ENCODE data around the gene PROX1. TPM values are rescaled to one million over a fixed set of nuclear protein-coding genes. Genes with fewer than 3 reads are reported as not detected.

PROX1 gene
- total and polyA plus RNA-seq, 4 donors, result 4.3 to 14.8 (median 10.7) TPM

- Histone ChIP-seq H3K9me3 (ENCODE audit: control insufficient read depth, insufficient read depth, low read length) (no peaks in the 10 kb centered on the region), H3K27me3 (ENCODE audit: control insufficient read depth, insufficient read depth, low read length) (no peaks in the 10 kb centered on the region), H3K27ac (ENCODE audit: low read depth, low read length) (no peak overlapping the region), H3K4me3 (ENCODE audit: low read depth, low read length) (no peak overlapping the region), H3K4me1 (ENCODE audit: control insufficient read depth, insufficient read depth, low read length) (peaks cover 5% of the 10 kb centered on the region), H3K36me3 (ENCODE audit: control insufficient read depth, insufficient read depth, low read length) (peaks cover 3% of the 10 kb centered on the region)
- no CpG with 5 or more reads among the region's 11 CpGs for WGBS (ENCODE audit: insufficient coverage)
- no peak for DNase-seq (ENCODE audit: low read depth in 4 of 6, low spot score in 6 of 6)
Measured at GRCh38 chr1:214017191-214017982, 29.6 kb downstream of the PROX1 start.

GRCh38 chr1:214018386-214019268, 30.9 kb downstream of the PROX1 start:
- Histone ChIP-seq H3K36me3 (ENCODE audit: control insufficient read depth, insufficient read depth, low read length) (peaks cover 2% of the 10 kb centered on the region), H3K27me3 (ENCODE audit: control insufficient read depth, insufficient read depth, low read length) (no peaks in the 10 kb centered on the region), H3K9me3 (ENCODE audit: control insufficient read depth, insufficient read depth, low read length) (no peaks in the 10 kb centered on the region), H3K27ac (ENCODE audit: low read depth, low read length) (no peak overlapping the region), H3K4me3 (ENCODE audit: low read depth, low read length) (no peak overlapping the region), H3K4me1 (ENCODE audit: control insufficient read depth, insufficient read depth, low read length) (peaks cover 5% of the 10 kb centered on the region)
- WGBS (ENCODE audit: insufficient coverage), result 22% methylated on average over 1 of the region's 8 CpGs
- DNase-seq (ENCODE audit: low read depth in 4 of 6, low spot score in 6 of 6), result no peak

GRCh38 chr1:214019499-214019898, 31.7 kb downstream of the PROX1 start:
- Histone ChIP-seq H3K4me3 (ENCODE audit: low read depth, low read length) (no peak overlapping the region), H3K9me3 (ENCODE audit: control insufficient read depth, insufficient read depth, low read length) (no peaks in the 10 kb centered on the region), H3K27ac (ENCODE audit: low read depth, low read length) (no peak overlapping the region), H3K4me1 (ENCODE audit: control insufficient read depth, insufficient read depth, low read length) (peaks cover 5% of the 10 kb centered on the region), H3K27me3 (ENCODE audit: control insufficient read depth, insufficient read depth, low read length) (no peaks in the 10 kb centered on the region), H3K36me3 (ENCODE audit: control insufficient read depth, insufficient read depth, low read length) (no peaks in the 10 kb centered on the region)
- DNase-seq (ENCODE audit: low read depth in 4 of 6, low spot score in 6 of 6), result peak in 2 of 6 donors; percentile 66 to 82
- 35% methylated on average over 12 of the region's 13 CpGs for WGBS (ENCODE audit: insufficient coverage)

GRCh38 chr1:214021321-214021720, 33.5 kb downstream of the PROX1 start:
- Histone ChIP-seq H3K27ac (ENCODE audit: low read depth, low read length) (no peak overlapping the region), H3K4me1 (ENCODE audit: control insufficient read depth, insufficient read depth, low read length) (peaks cover 5% of the 10 kb centered on the region), H3K4me3 (ENCODE audit: low read depth, low read length) (no peak overlapping the region), H3K27me3 (ENCODE audit: control insufficient read depth, insufficient read depth, low read length) (no peaks in the 10 kb centered on the region), H3K9me3 (ENCODE audit: control insufficient read depth, insufficient read depth, low read length) (no peaks in the 10 kb centered on the region), H3K36me3 (ENCODE audit: control insufficient read depth, insufficient read depth, low read length) (no peaks in the 10 kb centered on the region)
- 100% methylated on average over 1 of the region's 3 CpGs for WGBS (ENCODE audit: insufficient coverage)
- no peak for DNase-seq (ENCODE audit: low read depth in 4 of 6, low spot score in 6 of 6)

DNA sequence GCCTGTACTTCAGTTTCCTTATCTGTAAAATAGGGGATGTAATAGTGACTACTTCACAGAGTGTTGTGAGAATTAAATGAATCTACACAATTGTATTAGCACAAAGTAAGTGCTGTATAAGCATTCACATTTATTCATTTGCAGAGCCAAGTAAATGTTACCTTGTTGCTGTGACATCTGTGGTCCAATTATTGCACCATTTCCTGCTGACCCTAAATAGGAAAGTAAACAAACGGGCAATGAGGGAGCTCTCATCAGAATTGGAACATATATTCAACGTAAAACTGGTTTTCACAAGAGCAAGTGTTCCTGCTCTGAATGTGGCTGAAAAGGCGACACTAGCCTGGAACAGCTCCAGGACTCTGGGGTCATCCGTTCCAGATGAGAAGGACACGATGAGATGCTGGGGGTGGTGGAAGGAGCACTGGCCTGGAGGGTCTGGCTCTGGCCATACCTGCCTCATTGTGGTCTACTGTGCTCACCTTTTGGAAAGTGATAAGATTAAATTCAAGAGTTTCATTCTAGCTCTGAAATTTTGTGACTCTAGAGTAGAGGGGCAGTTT, 34.5 kb downstream of the PROX1 start:
- Histone ChIP-seq H3K27ac (ENCODE audit: low read depth, low read length) (no peak overlapping the region), H3K4me1 (ENCODE audit: control insufficient read depth, insufficient read depth, low read length) (peaks cover 5% of the 10 kb centered on the region), H3K9me3 (ENCODE audit: control insufficient read depth, insufficient read depth, low read length) (no peaks in the 10 kb centered on the region), H3K36me3 (ENCODE audit: control insufficient read depth, insufficient read depth, low read length) (no peaks in the 10 kb centered on the region), H3K27me3 (ENCODE audit: control insufficient read depth, insufficient read depth, low read length) (no peaks in the 10 kb centered on the region), H3K4me3 (ENCODE audit: low read depth, low read length) (no peak overlapping the region)
- DNase-seq (ENCODE audit: low read depth in 4 of 6, low spot score in 6 of 6), result no peak
- 70% methylated on average over 5 of the region's 5 CpGs for WGBS (ENCODE audit: insufficient coverage)

DNA sequence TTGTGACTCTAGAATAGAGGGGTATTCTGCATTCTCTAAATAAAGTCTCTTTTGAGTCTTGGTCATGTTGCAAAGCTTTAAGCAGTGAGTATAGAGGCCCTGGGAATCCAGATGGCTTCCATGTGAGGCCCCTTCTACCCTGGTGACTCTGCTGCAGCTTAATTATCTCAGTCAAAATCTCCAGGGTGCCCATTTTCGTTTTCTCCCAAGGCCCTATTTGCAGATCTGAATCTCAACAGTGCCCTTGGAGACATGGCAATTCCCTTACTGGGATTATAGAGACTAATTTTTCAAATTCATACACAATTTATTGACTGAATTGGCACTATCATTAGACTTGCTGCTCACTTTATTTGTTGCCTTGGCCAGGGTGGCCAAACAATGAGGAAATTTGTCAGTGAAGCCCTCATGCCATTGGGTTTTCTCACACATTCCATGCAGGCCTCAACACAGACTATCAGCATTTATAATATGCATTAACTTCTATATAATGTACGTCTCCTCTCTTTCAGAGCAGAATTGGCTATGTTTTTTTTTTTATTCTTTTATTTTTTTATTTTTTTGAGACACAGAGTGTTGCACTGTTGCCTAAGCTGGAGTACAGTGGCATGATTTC, 35.1 kb downstream of the PROX1 start:
- 38% methylated on average over 1 of the region's 2 CpGs for WGBS (ENCODE audit: insufficient coverage)
- H3K4me1 ChIP-seq (ENCODE audit: control insufficient read depth, insufficient read depth, low read length), result peaks cover 5% of the 10 kb centered on the region
- H3K27me3 ChIP-seq (ENCODE audit: control insufficient read depth, insufficient read depth, low read length), result no peaks in the 10 kb centered on the region
- DNase-seq (ENCODE audit: low read depth in 4 of 6, low spot score in 6 of 6), result no peak
- no peaks in the 10 kb centered on the region for H3K36me3 ChIP-seq (ENCODE audit: control insufficient read depth, insufficient read depth, low read length)
- H3K27ac ChIP-seq (ENCODE audit: low read depth, low read length), result no peak overlapping the region
- no peak overlapping the region for H3K4me3 ChIP-seq (ENCODE audit: low read depth, low read length)
- no peaks in the 10 kb centered on the region for H3K9me3 ChIP-seq (ENCODE audit: control insufficient read depth, insufficient read depth, low read length)

DNA sequence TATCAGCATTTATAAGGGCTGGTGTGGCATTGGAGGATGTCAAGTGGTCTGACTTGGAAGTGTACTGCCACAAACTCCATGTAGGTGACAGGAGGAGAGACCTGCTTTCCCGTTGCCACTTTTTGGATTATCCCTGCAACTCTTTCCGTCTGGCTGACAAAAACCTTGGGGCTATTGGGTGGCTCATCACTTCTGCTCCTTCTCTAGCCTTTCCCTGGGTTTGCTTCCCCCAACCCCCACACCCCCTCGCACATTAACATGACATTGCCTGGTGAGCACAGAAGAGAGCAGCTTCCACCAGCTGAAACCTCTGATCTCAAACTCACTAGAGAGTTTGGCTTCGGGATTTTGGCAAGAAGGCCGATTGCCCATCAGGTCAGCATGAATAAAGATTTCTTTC, 39.2 kb downstream of the PROX1 start:
- H3K36me3 ChIP-seq (ENCODE audit: control insufficient read depth, insufficient read depth, low read length), result no peaks in the 10 kb centered on the region
- H3K9me3 ChIP-seq (ENCODE audit: control insufficient read depth, insufficient read depth, low read length), result no peaks in the 10 kb centered on the region
- DNase-seq (ENCODE audit: low read depth in 4 of 6, low spot score in 6 of 6), result peak in 1 of 6 donors; percentile 38
- no peak overlapping the region for H3K4me3 ChIP-seq (ENCODE audit: low read depth, low read length)
- H3K27ac ChIP-seq (ENCODE audit: low read depth, low read length), result no peak overlapping the region
- 39% methylated on average over 3 of the region's 5 CpGs for WGBS (ENCODE audit: insufficient coverage)
- H3K4me1 ChIP-seq (ENCODE audit: control insufficient read depth, insufficient read depth, low read length), result peaks cover 8% of the 10 kb centered on the region
- no peaks in the 10 kb centered on the region for H3K27me3 ChIP-seq (ENCODE audit: control insufficient read depth, insufficient read depth, low read length)

GRCh38 chr1:214027498-214027897, 39.7 kb downstream of the PROX1 start:
- H3K4me3 ChIP-seq (ENCODE audit: low read depth, low read length), result no peak overlapping the region
- no peaks in the 10 kb centered on the region for H3K9me3 ChIP-seq (ENCODE audit: control insufficient read depth, insufficient read depth, low read length)
- no peak for DNase-seq (ENCODE audit: low read depth in 4 of 6, low spot score in 6 of 6)
- no peaks in the 10 kb centered on the region for H3K36me3 ChIP-seq (ENCODE audit: control insufficient read depth, insufficient read depth, low read length)
- no peak overlapping the region for H3K27ac ChIP-seq (ENCODE audit: low read depth, low read length)
- peaks cover 8% of the 10 kb centered on the region for H3K4me1 ChIP-seq (ENCODE audit: control insufficient read depth, insufficient read depth, low read length)
- 53% methylated on average over 2 of the region's 5 CpGs for WGBS (ENCODE audit: insufficient coverage)
- H3K27me3 ChIP-seq (ENCODE audit: control insufficient read depth, insufficient read depth, low read length), result no peaks in the 10 kb centered on the region

GRCh38 chr1:214028095-214028494, 40.3 kb downstream of the PROX1 start:
- Histone ChIP-seq H3K36me3 (ENCODE audit: control insufficient read depth, insufficient read depth, low read length) (no peaks in the 10 kb centered on the region), H3K27ac (ENCODE audit: low read depth, low read length) (no peak overlapping the region), H3K9me3 (ENCODE audit: control insufficient read depth, insufficient read depth, low read length) (no peaks in the 10 kb centered on the region), H3K4me3 (ENCODE audit: low read depth, low read length) (no peak overlapping the region), H3K27me3 (ENCODE audit: control insufficient read depth, insufficient read depth, low read length) (no peaks in the 10 kb centered on the region), H3K4me1 (ENCODE audit: control insufficient read depth, insufficient read depth, low read length) (peaks cover 8% of the 10 kb centered on the region)
- 86% methylated on average over 5 of the region's 5 CpGs for WGBS (ENCODE audit: insufficient coverage)
- no peak for DNase-seq (ENCODE audit: low read depth in 4 of 6, low spot score in 6 of 6)

Measured in spinal cord (tissue), 10 donors.